Kidney epithelial cell (primary cell): ENCODE data around the gene PLA2G2D. TPM values are rescaled to one million over a fixed set of nuclear protein-coding genes. Genes with fewer than 3 reads are reported as not detected.
A peak's percentile ranks its signal among the peaks of the same experiment; 100 is the strongest.

Source experiments
- DNase-seq: peaks from one replicate; pipeline ENCODE4 v3.0.0-alpha.2; 2010; ENCODE audit warnings: low read depth
- H3K27me3 ChIP-seq: 2 replicates; pipeline ENCODE4 v1.6.0; 2011; ENCODE audit warnings: low read length; ENCODE audit not compliant: control insufficient read depth, insufficient read depth
- H3K36me3 ChIP-seq: 2 replicates; pipeline ENCODE4 v1.5.1; 2011; ENCODE audit warnings: low read length; ENCODE audit not compliant: control insufficient read depth, insufficient read depth
- H3K4me3 ChIP-seq: 2 replicates; pipeline ENCODE4 v1.5.1; 2011; ENCODE audit warnings: low read depth, mild to moderate bottlenecking, control low read depth, low read length
- CTCF ChIP-seq: IDR thresholded peaks from 2 replicates; pipeline ENCODE4 v1.5.1; 2011; ENCODE audit warnings: mild to moderate bottlenecking, moderate library complexity, low read length, control low read depth, inconsistent platforms; ENCODE audit not compliant: insufficient read depth, poor library complexity, severe bottlenecking
- total RNA-seq: library from RNA; depleted of rRNA; stranded (reverse); fragments of >200 nt; gene quantifications from 2 replicates; pipeline ENCODE4 v1.2.3, GENCODE V29; 2015

The PLA2G2D gene
- total RNA-seq, result not detected in 2 replicates

- no peak for DNase-seq
- no peaks in the 10 kb centered on the region for H3K36me3 ChIP-seq
- peaks cover 8% of the 10 kb centered on the region for H3K27me3 ChIP-seq
- no peak within 1 kb of the TSS for H3K4me3 ChIP-seq
- no peak for TF ChIP-seq CTCF
These were observed at the start of gene PLA2G2D for GRCh38 chr1:20119347-20119746. PLA2G2D (minus strand) TSS chr1:20119536; CDS start chr1:20119498, 38 bp downstream.

GRCh38 chr1:20168564-20169491, 49.5 kb upstream of the PLA2G2D start:
- Histone ChIP-seq H3K36me3 (no peaks in the 10 kb centered on the region), H3K27me3 (peaks cover 7% of the 10 kb centered on the region), H3K4me3 (no peak overlapping the region)
- no peak for DNase-seq
- TF ChIP-seq CTCF, result no peak

GRCh38 chr1:20167126-20167525, 47.8 kb upstream of the PLA2G2D start:
- Histone ChIP-seq H3K4me3 (no peak overlapping the region), H3K36me3 (no peaks in the 10 kb centered on the region), H3K27me3 (peaks cover 7% of the 10 kb centered on the region)
- TF ChIP-seq CTCF, result no peak
- no peak for DNase-seq

- Histone ChIP-seq H3K36me3 (no peaks in the 10 kb centered on the region), H3K27me3 (peaks cover 7% of the 10 kb centered on the region), H3K4me3 (no peak overlapping the region)
- no peak for TF ChIP-seq CTCF
- DNase-seq, result no peak
These were observed 46.7 kb upstream of the PLA2G2D start for GRCh38 chr1:20166051-20166450.

GRCh38 chr1:20165522-20165951, 46.2 kb upstream of the PLA2G2D start:
- H3K36me3 ChIP-seq, result no peaks in the 10 kb centered on the region
- no peak for DNase-seq
- TF ChIP-seq CTCF, result peak; percentile 21
- H3K4me3 ChIP-seq, result no peak overlapping the region
- peaks cover 7% of the 10 kb centered on the region for H3K27me3 ChIP-seq
